Fibroblast of upper back skin (primary cell): ENCODE results near the gene NEK4.

ENCODE experiments used
- DNase-seq: peaks from one replicate; pipeline ENCODE4 v3.0.0-alpha.2; 2013

The NEK4 gene

DNA sequence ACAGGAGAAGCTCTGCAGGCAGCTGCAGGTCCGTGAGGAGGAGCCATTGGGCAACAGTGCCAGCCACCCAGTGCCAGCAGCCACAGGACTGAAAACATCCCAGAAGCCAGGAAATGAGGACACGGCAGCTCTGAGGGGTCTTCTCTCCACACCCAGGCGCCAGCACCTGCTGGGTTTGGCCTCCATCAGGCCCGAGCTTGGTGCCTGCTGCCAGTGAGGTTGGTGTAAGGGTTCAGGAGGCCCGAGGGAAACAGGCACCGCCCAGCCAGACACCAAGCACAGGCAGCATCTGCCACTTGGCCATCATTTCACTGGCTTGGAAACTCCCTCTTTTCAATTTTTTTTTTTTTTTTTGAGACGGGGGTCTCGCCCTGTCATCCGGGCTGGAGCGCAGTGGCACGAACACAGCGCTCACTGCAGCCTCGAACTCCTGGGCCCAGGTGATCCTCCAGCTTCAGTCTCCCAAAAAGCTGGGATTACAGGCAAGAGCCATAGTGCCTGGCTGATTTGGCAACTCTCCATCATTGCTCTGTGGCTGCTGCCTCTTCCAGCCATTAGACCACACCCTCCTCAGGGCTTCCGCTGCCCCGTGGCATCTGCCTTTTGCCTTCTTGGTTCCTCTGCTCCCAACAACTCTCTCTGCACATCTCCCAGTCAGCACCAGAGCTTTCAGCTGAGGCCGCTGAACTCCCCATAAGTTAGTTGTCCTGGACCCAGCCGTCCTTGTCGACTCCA, 22.4 kb upstream of the NEK4 start:
- DNase-seq: no peak

DNA sequence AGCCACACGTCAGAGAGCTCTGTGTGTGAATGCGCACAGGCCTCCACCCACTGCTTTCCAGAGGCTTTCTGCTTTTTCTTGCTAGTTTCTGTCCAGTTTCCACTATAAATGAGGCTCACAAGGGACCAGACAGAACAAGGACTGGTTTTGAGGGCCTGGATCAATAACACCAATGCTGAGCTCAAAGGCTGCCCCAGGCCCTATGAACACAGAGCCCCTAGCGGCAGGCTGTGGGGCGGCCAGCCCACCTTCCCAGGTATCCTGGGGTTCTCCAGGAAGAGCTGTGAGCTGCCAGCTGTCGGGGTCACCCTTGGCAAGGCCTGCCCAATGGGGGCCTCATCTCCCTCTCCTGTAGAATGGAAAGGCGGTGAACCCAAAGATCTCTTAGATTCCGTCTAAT, 21.7 kb upstream of the NEK4 start:
- DNase-seq: no peak

DNA sequence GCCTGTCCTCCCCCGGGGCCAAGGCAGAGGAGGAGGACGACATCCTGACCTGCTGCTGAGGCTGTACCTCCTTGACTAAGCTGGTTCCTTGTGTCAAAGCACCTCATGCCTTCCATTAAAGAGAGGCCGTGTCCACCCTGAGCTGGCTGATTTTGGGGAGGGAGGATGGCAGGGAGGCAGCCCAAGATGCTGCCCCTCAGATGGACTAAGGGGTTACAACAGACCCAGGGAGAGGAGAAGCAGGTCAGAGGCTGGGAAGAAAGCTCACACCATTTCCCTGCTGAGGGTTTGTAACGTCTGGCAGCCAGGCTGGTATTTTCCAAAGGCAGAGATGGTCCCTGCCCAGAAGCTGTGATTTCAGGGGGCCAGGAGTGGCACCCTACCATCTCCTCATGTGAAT, 21.2 kb upstream of the NEK4 start:
- DNase-seq: no peak

DNA sequence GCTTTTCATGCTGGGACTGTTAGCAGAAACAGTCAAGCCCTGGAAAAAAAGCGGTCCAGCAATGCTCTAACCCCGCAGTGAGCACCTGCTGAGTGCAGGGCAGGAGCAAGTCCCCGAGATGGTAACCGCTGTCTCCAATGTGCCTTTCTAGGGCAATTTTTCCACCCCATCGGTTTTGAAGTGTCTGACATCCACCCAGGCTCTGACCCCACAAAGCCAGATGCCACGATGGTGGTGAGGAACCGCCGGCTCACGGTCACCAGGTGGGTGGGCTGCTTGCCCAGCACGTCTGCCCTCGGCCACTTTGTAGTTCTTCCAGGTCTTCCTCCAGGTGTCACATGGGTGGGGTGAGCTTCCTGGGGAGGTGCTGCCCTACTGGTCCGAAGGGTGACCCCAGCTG, 20.6 kb upstream of the NEK4 start:
- DNase-seq: no peak

DNA sequence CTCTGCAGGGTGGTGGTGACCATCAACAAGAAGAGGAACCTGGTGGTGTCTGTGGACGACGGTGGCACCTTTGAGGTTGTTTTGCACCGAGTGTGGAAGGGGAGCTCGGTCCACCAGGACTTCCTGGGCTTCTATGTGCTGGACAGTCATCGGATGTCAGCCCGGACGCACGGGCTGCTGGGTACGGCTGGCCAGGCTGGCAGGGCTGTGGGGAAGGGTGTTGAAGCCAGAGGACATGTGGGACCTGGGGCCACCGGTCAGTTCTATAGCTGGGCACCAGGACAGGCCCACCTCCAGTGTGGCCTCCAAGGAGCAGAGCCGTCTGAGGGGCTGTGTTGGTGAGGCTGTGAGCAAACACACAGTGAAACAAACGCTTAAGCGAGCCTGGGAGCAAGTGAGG, 20.0 kb upstream of the NEK4 start:
- no peak for DNase-seq

DNA sequence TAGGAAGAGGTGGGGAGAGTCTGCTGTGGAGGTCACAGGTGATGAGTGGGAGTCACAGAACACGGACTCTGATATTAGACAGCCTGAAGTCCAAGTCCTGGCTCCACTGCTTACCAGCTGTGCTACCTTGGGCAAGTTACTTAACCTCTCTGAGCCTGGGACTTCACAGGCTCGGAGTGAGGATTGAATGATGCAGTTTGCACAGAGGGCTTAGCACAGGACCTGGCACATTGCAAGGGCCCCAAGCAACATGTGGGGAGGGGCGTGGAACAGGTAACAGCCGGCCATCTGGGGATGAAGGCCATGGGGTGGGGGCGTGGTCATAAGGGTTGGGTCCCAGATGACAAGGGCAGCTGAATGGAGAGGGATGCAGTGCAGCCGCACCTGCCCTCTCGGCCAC, 19.6 kb upstream of the NEK4 start:
- DNase-seq: no peak

DNA sequence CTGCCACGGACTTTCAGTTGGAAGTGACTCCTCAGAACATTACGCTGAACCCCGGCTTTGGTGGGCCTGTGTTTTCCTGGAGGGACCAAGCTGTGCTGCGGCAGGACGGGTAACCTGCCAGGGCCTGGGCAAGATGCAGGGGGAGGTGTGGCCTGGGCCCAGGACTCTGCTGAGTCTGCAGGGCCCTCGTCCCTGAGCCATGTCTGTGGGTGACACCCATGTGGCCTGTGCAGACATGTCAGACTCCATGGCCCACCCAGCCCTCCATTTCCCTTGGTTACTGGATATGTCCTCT, 19.0 kb upstream of the NEK4 start:
- DNase-seq: no peak

DNA sequence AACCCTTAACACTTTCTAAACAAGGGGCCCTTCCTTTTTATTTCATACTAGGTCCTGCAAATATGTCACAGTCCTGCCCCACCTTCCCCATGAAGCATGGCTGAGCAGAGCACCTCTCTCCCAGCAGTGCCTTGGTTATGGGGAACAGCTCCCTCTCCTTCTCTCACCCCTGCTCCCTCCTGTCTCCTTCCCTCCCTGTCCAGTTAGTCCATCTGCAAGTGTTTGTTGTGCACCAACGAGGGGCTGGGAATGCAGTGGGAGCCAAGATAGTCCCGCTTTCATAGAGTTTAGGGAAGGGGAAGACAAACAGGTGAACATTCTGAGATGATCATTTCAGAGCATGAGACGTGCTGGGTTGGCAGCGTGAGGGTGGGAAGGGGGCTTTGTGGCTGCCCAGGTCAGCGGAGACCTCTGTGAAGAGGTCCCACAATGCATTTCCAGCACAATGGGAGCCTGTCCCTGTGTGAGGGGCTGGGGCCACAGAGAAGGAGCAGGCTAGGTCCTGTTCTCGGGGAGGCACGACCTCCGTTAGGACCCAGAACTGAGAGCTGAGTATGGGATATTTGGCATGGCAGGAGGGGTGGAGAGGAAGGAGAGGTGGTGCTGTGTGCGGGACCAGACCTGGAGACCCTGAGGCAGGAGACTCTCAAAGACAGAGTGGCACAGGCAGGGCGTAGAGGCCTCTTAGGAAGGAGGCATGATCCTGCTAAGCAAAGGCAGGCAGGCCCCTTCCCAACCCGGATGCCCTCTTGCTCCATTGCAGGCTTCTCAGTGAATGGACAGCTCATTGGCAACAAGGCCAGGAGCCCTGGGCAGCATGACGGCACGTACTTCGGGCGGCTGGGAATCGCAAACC, 18.4 kb upstream of the NEK4 start:
- no peak for DNase-seq

DNA sequence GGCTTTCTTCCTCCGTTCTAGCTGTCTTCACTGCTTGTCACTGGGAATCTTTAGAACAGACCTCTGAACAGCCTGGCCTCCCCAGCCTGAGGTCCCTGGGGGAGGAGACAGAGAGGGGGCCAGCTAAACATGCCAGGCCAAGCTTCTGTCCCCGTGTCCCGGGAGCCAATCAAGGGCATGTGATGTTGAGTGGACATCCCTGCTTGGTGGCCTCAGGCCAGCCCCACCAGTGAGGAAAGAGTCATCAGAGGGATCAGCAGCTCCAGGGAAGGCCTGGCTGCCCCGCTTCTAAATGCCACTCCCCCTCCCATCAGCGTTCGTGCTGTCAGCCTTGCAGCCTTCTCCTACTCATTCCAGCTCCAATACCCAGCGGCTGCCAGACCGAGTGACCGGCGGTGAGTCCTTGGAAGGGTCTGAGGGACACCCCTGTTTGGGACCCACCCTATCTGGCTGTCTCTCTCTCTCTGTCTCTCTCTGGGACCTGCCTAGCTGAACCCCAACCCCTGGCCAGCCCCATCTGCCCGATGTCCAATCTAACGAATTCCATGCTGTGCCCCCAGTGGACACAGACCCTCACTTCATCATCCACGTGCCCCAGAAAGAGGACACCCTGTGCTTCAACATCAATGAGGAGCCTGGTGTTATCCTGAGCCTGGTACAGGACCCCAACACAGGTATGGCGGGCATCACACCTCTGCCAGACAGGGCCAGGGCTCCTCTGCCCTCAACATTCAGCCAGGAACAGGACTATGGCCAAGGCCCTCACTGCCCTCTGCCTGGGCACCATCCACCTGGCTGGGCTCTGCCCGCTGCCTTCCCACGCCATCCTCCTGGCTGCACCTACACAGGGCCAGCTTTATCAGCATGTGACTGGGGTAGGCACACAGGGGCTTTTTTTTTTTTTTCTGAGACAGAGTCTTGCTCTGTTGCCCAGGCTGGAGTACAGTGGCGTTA, 17.2 kb upstream of the NEK4 start:
- no peak for DNase-seq

DNA sequence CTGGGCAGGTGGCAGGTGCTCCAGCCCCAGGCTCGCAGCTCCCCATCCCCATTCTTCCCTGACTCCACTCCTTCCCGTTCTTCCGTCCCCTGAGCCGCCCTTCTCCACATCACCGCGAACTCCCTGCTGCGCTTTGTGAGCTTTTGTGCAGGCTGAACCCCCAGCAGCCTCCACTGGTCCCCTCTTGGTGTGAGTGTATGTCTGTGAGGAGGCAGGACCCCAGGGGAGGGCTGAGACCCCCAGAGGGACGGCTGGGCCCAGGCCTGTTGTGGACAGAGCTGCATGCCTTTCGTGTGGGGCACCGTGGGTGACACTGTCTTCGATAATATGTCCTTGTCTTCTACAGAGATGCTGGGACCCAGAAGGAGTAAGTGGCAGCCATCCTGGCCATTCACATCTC, 16.5 kb upstream of the NEK4 start:
- DNase-seq: no peak

DNA sequence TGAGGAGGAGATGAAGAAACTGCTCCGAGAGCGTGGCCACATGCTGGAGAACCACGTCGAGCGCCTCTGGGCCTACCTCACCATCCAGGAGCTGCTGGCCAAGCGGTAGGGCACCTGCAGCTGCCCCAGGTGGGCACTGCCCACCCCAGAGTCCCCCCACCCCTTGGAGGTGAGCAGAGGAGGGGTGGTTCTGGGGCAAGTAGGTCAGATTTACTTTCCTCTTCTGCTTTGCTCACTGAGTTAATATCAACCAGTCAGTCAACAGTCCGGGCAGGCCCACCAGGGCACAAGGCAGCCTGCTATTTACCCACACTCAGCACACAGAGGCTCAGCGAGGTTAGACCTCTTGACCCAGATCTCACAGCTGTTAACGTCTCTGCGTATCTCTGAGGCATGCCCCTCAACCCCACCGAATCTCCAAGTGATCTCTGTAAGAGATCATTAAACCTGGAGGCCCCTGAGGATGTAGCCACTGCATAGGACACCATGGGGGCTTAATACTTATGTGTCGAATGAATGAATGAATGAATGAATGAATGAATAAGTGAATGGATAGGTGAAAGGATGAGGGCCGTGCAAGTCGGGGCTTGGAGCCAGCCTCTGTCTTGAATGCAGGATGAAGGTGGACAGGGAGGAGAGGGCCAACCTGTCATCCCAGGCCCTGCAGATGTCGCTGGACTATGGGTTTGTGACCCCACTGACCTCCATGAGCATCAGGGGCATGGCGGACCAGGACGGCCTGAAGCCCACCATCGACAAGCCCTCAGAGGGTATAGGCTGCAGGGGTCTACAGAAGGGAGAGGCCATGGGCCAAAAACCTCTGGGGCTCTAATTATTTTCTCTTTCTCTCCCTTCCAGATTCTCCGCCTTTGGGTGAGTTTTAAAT, 15.8 kb upstream of the NEK4 start:
- no peak for DNase-seq

DNA sequence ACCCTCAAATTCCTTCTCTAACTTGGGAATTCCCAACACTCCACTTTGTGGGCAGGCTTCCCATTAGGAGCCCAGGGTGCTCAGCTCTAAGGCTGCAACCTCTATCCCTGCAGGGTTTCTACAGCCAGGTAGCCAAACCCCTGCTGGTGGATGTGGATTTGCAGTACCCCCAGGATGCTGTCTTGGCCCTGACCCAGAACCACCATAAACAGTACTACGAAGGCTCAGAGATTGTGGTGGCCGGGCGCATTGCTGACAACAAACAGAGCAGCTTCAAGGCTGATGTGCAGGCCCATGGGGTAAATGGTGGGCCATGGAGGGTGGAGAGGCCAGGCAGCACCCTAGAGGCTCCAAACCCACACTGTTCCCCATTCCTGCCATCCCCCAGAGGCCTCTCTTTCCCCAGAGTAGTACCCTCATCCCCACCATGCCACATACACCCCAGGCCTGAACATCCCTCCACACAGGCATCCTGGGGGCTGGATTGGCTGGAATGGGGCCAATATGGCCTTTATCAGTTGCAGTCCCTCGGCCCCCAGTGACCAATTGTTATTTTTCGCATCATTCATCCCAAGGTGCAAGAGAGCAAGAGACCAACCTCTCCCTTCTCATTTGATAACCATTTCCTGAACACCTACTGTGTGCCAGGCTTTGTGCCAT, 14.3 kb upstream of the NEK4 start:
- DNase-seq: no peak

DNA sequence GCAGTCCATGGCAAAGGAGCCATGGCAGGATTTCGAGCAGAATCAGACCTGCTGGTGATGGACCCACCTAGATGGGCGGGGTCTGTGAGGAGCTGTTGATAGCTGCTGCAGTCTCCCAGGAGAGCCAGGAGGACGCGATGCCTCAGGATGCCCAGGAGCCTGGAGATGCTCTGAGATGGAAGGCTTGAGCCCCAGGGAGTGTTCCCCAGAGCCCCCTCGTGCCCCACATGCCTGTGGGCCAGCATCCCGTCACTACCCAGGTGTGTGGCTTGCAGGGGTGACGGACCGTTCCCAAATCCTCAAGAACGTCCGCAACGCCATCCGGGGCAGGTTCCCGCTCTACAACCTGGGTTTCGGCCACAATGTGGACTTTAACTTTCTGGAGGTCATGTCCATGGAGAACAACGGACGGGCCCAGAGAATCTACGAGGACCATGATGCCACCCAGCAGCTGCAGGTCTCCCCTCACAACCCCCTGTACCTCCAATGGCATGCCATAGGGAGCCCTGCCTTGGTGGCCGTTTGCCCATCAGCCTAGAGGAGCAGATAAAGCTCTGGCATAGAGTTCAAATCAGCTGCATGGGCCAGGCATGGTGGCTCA, 13.4 kb upstream of the NEK4 start:
- DNase-seq: no peak

DNA sequence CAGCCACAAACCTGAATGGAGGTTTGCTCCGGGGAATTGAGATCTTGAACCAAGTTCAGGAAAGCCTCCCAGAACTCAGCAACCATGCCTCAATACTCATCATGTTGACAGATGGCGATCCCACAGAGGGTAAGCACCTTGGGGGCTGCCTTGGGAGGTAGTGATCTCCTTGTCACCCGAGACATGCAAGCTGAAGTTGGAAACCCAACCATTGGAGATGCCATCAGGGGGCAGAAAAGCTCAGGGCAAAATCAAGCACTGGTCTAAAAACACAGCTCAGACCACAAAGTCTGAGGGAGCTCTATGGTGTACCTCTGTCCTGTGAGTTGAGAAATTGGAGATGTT, 12.4 kb upstream of the NEK4 start:
- no peak for DNase-seq

DNA sequence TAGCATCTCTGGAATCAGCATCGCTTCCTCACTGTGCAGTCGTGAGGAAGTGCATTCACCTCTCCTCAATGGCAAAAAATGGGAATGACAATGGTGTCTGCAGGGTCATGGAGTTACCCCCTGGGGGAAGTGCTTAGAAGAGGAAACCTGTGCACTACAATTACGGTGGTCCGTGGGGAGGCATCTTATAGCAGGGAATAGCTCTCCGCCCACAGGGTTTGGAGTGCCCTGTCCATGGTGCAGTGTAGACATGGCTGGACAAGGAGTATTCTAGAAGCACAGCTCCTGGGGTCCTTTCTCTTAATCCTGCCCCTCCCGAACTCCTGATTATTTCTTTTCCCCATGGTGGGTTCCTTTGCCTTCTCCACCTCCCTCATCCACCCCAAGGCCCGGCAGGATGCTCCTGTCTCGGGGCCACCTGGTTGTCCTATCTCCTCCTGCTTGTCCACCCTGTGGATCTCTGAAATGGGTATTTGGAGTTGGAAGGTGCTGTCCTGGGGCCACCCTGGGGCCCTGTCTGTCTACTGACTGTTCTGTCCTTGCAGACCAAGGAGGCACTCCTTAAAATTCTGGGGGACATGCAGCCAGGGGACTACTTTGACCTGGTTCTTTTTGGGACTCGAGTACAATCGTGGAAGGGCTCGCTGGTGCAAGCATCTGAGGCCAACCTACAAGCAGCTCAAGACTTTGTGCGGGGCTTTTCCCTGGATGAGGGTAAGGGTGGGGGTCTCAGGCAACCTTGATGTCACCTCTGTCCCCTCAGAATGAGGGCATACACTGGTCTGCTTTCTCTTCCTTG, 11.9 kb upstream of the NEK4 start:
- DNase-seq: no peak

DNA sequence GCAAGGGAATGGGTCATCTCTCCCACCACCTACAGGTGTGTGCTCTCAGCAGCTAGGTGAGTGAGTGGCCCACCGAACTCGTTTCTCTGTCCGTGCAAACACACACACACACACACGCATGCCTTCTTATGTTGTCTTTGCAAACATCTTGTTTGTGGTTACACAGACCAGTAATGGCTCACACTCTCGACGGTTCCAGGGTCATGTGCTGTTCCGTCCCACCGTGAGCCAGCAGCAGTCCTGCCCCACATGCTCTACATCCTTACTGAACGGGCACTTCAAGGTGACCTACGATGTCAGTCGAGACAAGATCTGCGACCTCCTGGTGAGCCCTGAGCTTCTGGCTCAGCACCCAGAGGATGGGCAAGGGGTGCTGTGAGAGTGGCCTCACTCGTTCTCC, 11.0 kb upstream of the NEK4 start:
- DNase-seq: no peak

DNA sequence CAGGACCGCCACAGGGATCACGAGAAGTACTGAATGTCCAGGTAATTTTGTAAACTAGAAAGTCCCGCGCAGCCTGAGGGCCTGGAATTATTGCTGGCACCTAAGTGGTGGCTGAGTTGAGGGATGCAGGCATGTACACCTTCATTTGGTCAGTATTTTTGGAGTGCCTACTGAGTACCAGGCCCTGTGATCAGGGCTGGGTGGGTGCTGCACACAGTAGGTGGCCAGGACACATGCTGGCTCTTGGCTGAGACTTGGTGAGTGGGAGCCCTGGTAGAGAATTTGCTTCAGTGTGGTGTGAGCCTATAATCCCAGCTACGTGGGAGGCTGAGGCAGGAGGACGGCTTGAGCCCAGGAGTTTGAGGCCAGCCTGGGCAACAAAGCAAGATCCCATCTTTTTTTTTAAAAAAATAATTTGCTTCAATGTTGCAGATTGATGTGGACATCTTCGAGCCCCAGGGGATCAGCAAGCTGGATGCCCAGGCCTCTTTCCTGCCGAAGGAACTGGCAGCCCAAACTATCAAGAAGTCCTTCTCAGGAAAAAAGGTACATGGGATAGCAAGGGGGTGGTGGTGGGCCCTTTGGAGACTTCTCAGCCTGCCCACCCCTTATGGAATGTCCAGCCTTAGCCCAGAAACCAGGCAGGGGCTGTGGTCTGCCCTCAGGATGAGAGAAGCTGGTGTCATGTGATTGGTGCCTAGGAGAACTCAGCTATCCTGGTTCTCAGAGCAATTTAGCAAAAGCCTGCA, 9.3 kb upstream of the NEK4 start:
- DNase-seq: no peak

DNA sequence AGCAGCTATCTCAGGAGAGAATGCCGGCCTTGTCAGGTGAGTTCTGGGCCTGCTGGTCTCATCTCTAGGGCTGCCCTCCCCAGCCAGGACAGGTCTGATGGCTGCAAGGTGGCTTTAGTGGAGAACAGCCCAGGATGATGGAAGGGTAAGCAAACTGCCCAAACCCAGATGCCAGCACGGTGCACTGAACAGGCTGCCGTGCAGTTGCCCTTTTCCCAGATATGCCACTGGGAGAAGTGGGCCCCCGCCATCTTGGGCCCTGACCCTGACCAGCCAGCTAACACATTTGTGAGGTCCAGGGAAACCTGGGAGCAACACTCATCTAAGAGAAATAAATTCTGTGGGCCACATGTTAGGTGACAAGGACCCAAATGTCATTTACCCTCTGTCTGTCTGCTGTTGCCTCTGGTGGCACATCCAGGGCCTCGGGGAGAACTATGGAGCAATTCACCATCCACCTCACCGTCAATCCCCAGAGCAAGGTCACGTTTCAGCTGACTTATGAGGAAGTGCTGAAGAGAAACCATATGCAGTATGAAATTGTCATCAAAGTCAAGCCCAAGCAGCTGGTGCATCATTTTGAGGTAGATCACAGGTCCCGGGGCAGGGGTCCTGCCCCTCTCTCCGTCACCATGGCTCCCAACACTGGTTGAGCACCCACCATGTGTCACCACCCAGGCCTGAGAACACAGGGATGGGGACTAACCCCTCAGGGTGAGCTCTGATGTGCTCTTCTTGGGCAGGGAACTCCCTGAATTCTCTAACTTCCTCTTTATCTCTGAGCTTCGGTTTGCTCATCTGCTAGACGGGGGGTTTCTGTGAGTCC, 8.5 kb upstream of the NEK4 start:
- DNase-seq: no peak
